Panc1 (cell line): ENCODE measurements around the gene SLC66A2.

Experiments used
- POLR2AphosphoS5 ChIP-seq: IDR thresholded peaks from 2 replicates; pipeline ENCODE4 v1.6.1; 2012; ENCODE audit warnings: mild to moderate bottlenecking, low read depth, low read length, moderate library complexity
- SIN3A ChIP-seq: IDR thresholded peaks from 2 replicates; pipeline ENCODE4 v1.6.1; 2012; ENCODE audit warnings: low read depth, mild to moderate bottlenecking, low read length, moderate library complexity, borderline replicate concordance; ENCODE audit not compliant: insufficient read depth
- TF ChIP-seq, protein P1 (sequence below): fragments of 450-650 bp; IDR thresholded peaks from 2 replicates; pipeline ENCODE4 v1.5.1; 2017; ENCODE audit warnings: mild to moderate bottlenecking
- TF ChIP-seq, protein P2 (sequence below), 2 experiments: IDR thresholded peaks; 2 replicates each; pipeline ENCODE4 v1.6.1; 2011 to 2012; ENCODE audit warnings: low read depth in 2 of 2, control low read depth in 1 of 2, low read length in 1 of 2, mild to moderate bottlenecking in 1 of 2, moderate library complexity in 1 of 2; ENCODE audit not compliant: insufficient read depth in 1 of 2

DNA sequence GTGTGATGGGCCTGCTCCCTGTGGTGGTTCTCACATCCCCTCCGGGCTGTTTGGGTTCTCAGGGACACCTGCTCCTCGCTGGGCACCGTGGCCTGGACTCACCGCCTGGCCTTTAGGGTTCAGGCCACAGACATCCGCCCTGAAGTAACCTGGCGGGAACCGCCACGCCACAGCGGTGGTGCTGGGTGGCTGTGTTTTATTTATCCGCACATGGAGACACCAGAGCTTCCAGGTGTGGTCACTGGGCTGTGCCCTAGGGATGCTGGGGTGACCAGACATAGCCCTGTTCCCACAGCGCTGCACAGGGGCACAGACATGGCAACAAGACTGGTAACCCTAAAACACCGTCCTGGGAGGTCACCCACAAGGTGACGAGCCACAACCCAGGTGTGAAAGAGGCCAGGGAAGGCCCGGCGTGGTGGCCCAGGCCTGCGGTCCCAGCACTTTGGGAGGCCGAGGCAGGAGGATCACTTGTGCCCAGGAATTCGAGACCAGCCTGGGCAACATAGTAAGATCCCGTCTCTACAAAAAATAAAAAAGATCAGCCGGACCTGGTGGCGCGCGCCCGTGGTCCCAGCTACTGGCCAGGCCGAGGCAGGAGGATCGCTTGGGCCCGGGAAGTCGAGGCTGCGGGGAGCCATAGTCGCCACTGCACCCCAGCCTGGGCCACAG lies 12.3 kb upstream of the SLC66A2 start:
- TF ChIP-seq, protein P1, sequence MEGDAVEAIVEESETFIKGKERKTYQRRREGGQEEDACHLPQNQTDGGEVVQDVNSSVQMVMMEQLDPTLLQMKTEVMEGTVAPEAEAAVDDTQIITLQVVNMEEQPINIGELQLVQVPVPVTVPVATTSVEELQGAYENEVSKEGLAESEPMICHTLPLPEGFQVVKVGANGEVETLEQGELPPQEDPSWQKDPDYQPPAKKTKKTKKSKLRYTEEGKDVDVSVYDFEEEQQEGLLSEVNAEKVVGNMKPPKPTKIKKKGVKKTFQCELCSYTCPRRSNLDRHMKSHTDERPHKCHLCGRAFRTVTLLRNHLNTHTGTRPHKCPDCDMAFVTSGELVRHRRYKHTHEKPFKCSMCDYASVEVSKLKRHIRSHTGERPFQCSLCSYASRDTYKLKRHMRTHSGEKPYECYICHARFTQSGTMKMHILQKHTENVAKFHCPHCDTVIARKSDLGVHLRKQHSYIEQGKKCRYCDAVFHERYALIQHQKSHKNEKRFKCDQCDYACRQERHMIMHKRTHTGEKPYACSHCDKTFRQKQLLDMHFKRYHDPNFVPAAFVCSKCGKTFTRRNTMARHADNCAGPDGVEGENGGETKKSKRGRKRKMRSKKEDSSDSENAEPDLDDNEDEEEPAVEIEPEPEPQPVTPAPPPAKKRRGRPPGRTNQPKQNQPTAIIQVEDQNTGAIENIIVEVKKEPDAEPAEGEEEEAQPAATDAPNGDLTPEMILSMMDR, result no peak
- TF ChIP-seq, protein P2, sequence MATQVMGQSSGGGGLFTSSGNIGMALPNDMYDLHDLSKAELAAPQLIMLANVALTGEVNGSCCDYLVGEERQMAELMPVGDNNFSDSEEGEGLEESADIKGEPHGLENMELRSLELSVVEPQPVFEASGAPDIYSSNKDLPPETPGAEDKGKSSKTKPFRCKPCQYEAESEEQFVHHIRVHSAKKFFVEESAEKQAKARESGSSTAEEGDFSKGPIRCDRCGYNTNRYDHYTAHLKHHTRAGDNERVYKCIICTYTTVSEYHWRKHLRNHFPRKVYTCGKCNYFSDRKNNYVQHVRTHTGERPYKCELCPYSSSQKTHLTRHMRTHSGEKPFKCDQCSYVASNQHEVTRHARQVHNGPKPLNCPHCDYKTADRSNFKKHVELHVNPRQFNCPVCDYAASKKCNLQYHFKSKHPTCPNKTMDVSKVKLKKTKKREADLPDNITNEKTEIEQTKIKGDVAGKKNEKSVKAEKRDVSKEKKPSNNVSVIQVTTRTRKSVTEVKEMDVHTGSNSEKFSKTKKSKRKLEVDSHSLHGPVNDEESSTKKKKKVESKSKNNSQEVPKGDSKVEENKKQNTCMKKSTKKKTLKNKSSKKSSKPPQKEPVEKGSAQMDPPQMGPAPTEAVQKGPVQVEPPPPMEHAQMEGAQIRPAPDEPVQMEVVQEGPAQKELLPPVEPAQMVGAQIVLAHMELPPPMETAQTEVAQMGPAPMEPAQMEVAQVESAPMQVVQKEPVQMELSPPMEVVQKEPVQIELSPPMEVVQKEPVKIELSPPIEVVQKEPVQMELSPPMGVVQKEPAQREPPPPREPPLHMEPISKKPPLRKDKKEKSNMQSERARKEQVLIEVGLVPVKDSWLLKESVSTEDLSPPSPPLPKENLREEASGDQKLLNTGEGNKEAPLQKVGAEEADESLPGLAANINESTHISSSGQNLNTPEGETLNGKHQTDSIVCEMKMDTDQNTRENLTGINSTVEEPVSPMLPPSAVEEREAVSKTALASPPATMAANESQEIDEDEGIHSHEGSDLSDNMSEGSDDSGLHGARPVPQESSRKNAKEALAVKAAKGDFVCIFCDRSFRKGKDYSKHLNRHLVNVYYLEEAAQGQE (IDR thresholded peaks at IDR 0.05; ENCODE audit: insufficient read depth in 1 of 2, low read depth in 2 of 2, low read length in 1 of 2), result no peak
- no peak for TF ChIP-seq POLR2AphosphoS5
- no peak for TF ChIP-seq SIN3A
